ENCODE measurements around the gene FGB. TPM values are rescaled to one million over a fixed set of nuclear protein-coding genes. Genes with fewer than 3 reads are reported as not detected.

The FGB gene
- total and polyA plus RNA-seq, 2 of the 13 experiments (the other 11 are each of a cell fraction or from before 2014, with no cell fraction given): 226 to 784 TPM

- TF ChIP-seq ZNF512B (CRISPR knock-in tag; IDR thresholded peaks at IDR 0.05; ENCODE audit: borderline replicate concordance): no peak; the same call in none of the 2 replicates
- no peak for TF ChIP-seq TRIM24 (CRISPR knock-in tag; IDR thresholded peaks at IDR 0.05)
- TF ChIP-seq SIX1 (CRISPR knock-in tag; IDR thresholded peaks at IDR 0.05; ENCODE audit: borderline replicate concordance): peak; percentile 92
- TF ChIP-seq MLXIP (CRISPR knock-in tag; IDR thresholded peaks at IDR 0.05; ENCODE audit: borderline replicate concordance): no peak
- TF ChIP-seq MAFK (conservative IDR thresholded peaks at IDR 0.05 in 1 of 2, IDR thresholded peaks at IDR 0.05 in 1 of 2; ENCODE audit: low read length in 2 of 2): no peak
- no peak for TF ChIP-seq ZNF484 (CRISPR knock-in tag; IDR thresholded peaks at IDR 0.05; ENCODE audit: borderline replicate concordance, low read depth)
- TF ChIP-seq TAF1 (CRISPR knock-in tag; IDR thresholded peaks at IDR 0.05): no peak
- TF ChIP-seq PAX8 (CRISPR knock-in tag; IDR thresholded peaks at IDR 0.05; ENCODE audit: borderline replicate concordance): 0 out of 2 replicates have a peak, but pooled peaks have one; percentile 68
- TF ChIP-seq, protein P1, sequence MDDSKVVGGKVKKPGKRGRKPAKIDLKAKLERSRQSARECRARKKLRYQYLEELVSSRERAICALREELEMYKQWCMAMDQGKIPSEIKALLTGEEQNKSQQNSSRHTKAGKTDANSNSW (CRISPR knock-in tag; IDR thresholded peaks at IDR 0.05; ENCODE audit: borderline replicate concordance): no peak
- no peak; the same call in 1 of the 2 replicates for TF ChIP-seq SALL1 (CRISPR knock-in tag; IDR thresholded peaks at IDR 0.05)
- TF ChIP-seq NAIF1 (CRISPR knock-in tag; IDR thresholded peaks at IDR 0.05; ENCODE audit: borderline replicate concordance): no peak
- TF ChIP-seq E2F2 (CRISPR knock-in tag; IDR thresholded peaks at IDR 0.05; ENCODE audit: borderline replicate concordance): no peak
- TF ChIP-seq ZNF567 (CRISPR knock-in tag; IDR thresholded peaks at IDR 0.05; ENCODE audit: borderline replicate concordance): no peak
- TF ChIP-seq, protein P2, sequence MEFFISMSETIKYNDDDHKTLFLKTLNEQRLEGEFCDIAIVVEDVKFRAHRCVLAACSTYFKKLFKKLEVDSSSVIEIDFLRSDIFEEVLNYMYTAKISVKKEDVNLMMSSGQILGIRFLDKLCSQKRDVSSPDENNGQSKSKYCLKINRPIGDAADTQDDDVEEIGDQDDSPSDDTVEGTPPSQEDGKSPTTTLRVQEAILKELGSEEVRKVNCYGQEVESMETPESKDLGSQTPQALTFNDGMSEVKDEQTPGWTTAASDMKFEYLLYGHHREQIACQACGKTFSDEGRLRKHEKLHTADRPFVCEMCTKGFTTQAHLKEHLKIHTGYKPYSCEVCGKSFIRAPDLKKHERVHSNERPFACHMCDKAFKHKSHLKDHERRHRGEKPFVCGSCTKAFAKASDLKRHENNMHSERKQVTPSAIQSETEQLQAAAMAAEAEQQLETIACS (CRISPR knock-in tag; IDR thresholded peaks at IDR 0.05): no peak
- TF ChIP-seq RFX3 (CRISPR knock-in tag; IDR thresholded peaks at IDR 0.05): no peak
- peak; percentile 89 for TF ChIP-seq NFKBIZ (CRISPR knock-in tag; IDR thresholded peaks at IDR 0.05)
- TF ChIP-seq, protein P3, sequence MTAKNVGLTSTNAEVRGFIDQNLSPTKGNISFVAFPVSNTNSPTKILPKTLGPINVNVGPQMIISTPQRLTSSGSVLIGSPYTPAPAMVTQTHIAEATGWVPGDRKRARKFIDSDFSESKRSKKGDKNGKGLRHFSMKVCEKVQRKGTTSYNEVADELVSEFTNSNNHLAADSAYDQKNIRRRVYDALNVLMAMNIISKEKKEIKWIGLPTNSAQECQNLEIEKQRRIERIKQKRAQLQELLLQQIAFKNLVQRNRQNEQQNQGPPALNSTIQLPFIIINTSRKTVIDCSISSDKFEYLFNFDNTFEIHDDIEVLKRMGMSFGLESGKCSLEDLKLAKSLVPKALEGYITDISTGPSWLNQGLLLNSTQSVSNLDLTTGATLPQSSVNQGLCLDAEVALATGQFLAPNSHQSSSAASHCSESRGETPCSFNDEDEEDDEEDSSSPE (CRISPR knock-in tag; IDR thresholded peaks at IDR 0.05): no peak
Measured at GRCh38 chr4:154597798-154598774, 35.3 kb downstream of the FGB start (continued).
